Measurements from ENCODE around the gene FOXJ3. TPM values are rescaled to one million over a fixed set of nuclear protein-coding genes. Genes with fewer than 3 reads are reported as not detected.

Gene FOXJ3
- total RNA-seq, 2 donors from 2014 or later, result 30.6 to 62.0 TPM

DNA sequence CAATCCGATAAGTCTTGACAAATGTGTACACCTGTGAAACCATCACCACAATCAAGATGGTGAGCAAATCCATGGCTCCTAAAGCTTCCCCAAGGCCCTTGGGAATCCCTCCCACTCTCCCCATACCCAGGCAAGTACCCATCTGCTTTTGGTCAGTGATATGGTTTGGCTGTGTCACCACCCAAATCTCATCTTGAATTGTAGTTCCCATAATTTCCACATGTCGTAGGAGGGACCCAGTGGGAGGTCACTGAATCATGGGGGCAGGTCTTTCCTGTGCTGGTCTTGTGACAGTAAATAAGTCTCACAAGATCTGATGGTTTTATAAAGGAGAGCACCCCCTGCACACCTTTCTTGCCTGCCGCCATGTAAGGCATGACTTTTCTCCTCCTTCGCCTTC lies 196.4 kb downstream of the FOXJ3 start:
- no peak overlapping the region for H3K4me3 ChIP-seq
- ATAC-seq (ENCODE audit: insufficient number of reproducible peaks, low FRiP score, low read depth) (no peak), DNase-seq (ENCODE audit: low spot score) (no peak)
- H3K27ac ChIP-seq, result no peak overlapping the region
- H3K36me3 ChIP-seq, result no peaks in the 10 kb centered on the region
- H3K27me3 ChIP-seq (replicated peaks; ENCODE audit: insufficient read depth), result no peaks in the 10 kb centered on the region
- no peaks in the 10 kb centered on the region for H3K9me3 ChIP-seq
- no peaks in the 10 kb centered on the region for H3K4me1 ChIP-seq (ENCODE audit: control insufficient read depth in 1 of 2, low read depth in 2 of 2)
- TF ChIP-seq, protein P1, sequence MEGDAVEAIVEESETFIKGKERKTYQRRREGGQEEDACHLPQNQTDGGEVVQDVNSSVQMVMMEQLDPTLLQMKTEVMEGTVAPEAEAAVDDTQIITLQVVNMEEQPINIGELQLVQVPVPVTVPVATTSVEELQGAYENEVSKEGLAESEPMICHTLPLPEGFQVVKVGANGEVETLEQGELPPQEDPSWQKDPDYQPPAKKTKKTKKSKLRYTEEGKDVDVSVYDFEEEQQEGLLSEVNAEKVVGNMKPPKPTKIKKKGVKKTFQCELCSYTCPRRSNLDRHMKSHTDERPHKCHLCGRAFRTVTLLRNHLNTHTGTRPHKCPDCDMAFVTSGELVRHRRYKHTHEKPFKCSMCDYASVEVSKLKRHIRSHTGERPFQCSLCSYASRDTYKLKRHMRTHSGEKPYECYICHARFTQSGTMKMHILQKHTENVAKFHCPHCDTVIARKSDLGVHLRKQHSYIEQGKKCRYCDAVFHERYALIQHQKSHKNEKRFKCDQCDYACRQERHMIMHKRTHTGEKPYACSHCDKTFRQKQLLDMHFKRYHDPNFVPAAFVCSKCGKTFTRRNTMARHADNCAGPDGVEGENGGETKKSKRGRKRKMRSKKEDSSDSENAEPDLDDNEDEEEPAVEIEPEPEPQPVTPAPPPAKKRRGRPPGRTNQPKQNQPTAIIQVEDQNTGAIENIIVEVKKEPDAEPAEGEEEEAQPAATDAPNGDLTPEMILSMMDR (IDR thresholded peaks at IDR 0.05), result no peak

- TF ChIP-seq, protein P1 (IDR thresholded peaks at IDR 0.05), result no peak
Measured at GRCh38 chr1:42137766-42138165, 197.3 kb downstream of the FOXJ3 start.

GRCh38 chr1:42136466-42136865 lies 198.6 kb downstream of the FOXJ3 start:
- Histone ChIP-seq H3K4me1 (ENCODE audit: control insufficient read depth in 1 of 2, low read depth in 2 of 2) (no peaks in the 10 kb centered on the region), H3K9me3 (no peaks in the 10 kb centered on the region), H3K4me3 (no peak overlapping the region), H3K27me3 (replicated peaks; ENCODE audit: insufficient read depth) (no peaks in the 10 kb centered on the region), H3K27ac (no peak overlapping the region), H3K36me3 (no peaks in the 10 kb centered on the region)
- DNase-seq (ENCODE audit: low spot score) (no peak), ATAC-seq (ENCODE audit: insufficient number of reproducible peaks, low FRiP score, low read depth) (no peak)
- TF ChIP-seq, protein P1 (IDR thresholded peaks at IDR 0.05), result no peak

More at GRCh38 chr1:42137766-42138165, 197.3 kb downstream of the FOXJ3 start:
- Histone ChIP-seq H3K27me3 (replicated peaks; ENCODE audit: insufficient read depth) (no peaks in the 10 kb centered on the region), H3K9me3 (no peaks in the 10 kb centered on the region), H3K4me1 (ENCODE audit: control insufficient read depth in 1 of 2, low read depth in 2 of 2) (no peaks in the 10 kb centered on the region), H3K27ac (no peak overlapping the region), H3K36me3 (no peaks in the 10 kb centered on the region), H3K4me3 (no peak overlapping the region)
- ATAC-seq (ENCODE audit: insufficient number of reproducible peaks, low FRiP score, low read depth) (no peak), DNase-seq (ENCODE audit: low spot score) (no peak)

DNA sequence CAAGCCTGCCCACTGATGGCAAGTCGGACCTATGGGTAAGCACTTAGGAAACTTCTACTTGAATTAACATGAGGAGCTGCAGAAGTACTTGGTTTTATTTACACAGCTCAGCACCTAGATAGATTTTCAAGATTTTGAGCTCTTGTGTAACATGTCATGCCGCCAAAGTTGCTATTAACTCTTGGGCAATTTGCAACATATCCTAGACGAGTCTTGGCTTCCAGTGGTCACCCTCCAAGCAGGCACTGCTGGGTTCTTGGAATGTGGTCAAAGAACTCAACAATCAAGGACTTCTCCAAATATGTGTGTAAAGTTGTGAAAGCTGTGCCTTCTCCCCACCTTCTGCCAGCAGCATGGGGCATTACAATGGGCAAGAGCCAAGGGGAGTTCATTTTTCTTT lies 199.6 kb downstream of the FOXJ3 start:
- TF ChIP-seq, protein P1 (IDR thresholded peaks at IDR 0.05), result no peak
- Histone ChIP-seq H3K4me1 (ENCODE audit: control insufficient read depth in 1 of 2, low read depth in 2 of 2) (no peaks in the 10 kb centered on the region), H3K4me3 (no peak overlapping the region), H3K27me3 (replicated peaks; ENCODE audit: insufficient read depth) (no peaks in the 10 kb centered on the region), H3K36me3 (no peaks in the 10 kb centered on the region), H3K27ac (no peak overlapping the region), H3K9me3 (no peaks in the 10 kb centered on the region)
- DNase-seq (ENCODE audit: low spot score) (no peak), ATAC-seq (ENCODE audit: insufficient number of reproducible peaks, low FRiP score, low read depth) (no peak)

DNA sequence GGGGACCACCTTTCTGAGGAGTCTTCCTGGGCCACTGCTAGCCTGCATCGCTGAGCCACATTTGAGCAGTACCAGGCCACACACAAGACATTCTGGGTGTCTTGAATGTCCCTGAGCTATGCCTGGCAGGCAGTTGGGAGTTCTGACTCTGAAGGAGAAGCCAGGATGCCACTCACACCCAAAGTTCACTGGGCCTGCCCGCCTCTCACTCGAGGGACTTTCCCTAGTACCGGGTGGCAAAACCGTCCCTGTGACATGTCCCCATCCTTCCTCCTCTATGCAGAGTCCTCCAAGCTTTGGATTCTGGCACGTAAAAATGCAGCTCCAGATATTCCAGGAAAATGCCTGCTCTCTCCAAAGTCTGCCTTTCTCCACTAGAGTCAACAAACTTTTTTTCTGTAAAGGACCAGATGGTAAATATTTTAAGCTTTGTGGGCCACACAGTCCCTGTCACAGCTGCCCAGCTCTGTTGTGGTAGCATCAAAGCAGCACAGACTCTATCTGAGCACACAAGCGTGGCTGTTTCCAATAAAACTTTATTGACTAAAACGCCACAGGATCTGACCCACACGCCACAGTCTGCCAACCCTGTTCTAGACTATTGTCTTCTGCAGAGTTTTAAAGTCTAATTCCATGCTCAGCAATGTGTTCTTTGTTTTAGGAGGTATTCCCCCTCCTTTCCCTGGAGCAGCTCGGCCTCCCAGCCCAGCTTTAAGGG lies 201.1 kb downstream of the FOXJ3 start:
- H3K9me3 ChIP-seq, result no peaks in the 10 kb centered on the region
- H3K4me3 ChIP-seq, result no peak overlapping the region
- H3K27me3 ChIP-seq (replicated peaks; ENCODE audit: insufficient read depth), result no peaks in the 10 kb centered on the region
- no peak overlapping the region for H3K27ac ChIP-seq
- DNase-seq (ENCODE audit: low spot score) (no peak), ATAC-seq (ENCODE audit: insufficient number of reproducible peaks, low FRiP score, low read depth) (no peak)
- TF ChIP-seq, protein P1 (IDR thresholded peaks at IDR 0.05), result no peak
- no peaks in the 10 kb centered on the region for H3K36me3 ChIP-seq
- no peaks in the 10 kb centered on the region for H3K4me1 ChIP-seq (ENCODE audit: control insufficient read depth in 1 of 2, low read depth in 2 of 2)

Measured in thoracic aorta (tissue), 2 donors.